IMR-90 (cell line): ENCODE results near the gene CCSER1. TPM values are rescaled to one million over a fixed set of nuclear protein-coding genes. Genes with fewer than 3 reads are reported as not detected.

ENCODE experiments used
- ATAC-seq: fragments of 200-7000 bp; cut with Tn5 transposase; 2 replicates; pipeline ENCODE4 v1.9.1; 2020; ENCODE audit warnings: low read depth, mild to moderate bottlenecking, moderate library complexity
- BruUV-seq: library from RNA; stranded (reverse); fragments of 400-500 nt; replicated peaks from 2 replicates; lab custom pipeline; 2021; lab: Mats Ljungman, UMichigan
- CTCF ChIA-PET: fragments of 300-600 bp; formaldehyde crosslinking; extraction: SDS; loops from one replicate; lab custom pipeline; 2021; ENCODE audit warnings: antibody characterized with exemption; lab: Yijun Ruan, JAX
- POLR2A ChIA-PET: fragments of 300-600 bp; sonication (Branson Sonifier 250); formaldehyde crosslinking; loops from one replicate; lab custom pipeline; 2022; ENCODE audit warnings: antibody characterized with exemption; ENCODE audit not compliant: unreplicated experiment; lab: Charles Lee
- DNase-seq: peaks from one replicate; pipeline ENCODE4 v3.0.0; 2013
- H2AFZ ChIP-seq: replicated peaks from 2 replicates; pipeline ENCODE3; 2013; ENCODE audit warnings: low read length, mild to moderate bottlenecking; ENCODE audit not compliant: poor library complexity
- H2AK5ac ChIP-seq: 2 replicates; pipeline ENCODE4 v1.6.1; 2013; ENCODE audit warnings: low read depth, low read length, inconsistent platforms
- H2AK9ac ChIP-seq: replicated peaks from 2 replicates; pipeline ENCODE3; 2013; ENCODE audit warnings: mild to moderate bottlenecking, low read depth, low read length, moderate library complexity; ENCODE audit not compliant: poor library complexity
- H2BK120ac ChIP-seq: 2 replicates; pipeline ENCODE4 v1.6.1; 2013; ENCODE audit warnings: low read depth, low read length, inconsistent platforms
- H2BK15ac ChIP-seq: 3 replicates; pipeline ENCODE4 v1.6.1; 2013; ENCODE audit warnings: low read depth, low read length, inconsistent platforms
- H2BK20ac ChIP-seq: 2 replicates; pipeline ENCODE4 v1.6.1; 2013; ENCODE audit warnings: low read depth, mild to moderate bottlenecking, inconsistent platforms, low read length, moderate library complexity
- H2BK5ac ChIP-seq: 2 replicates; pipeline ENCODE4 v1.6.1; 2013; ENCODE audit warnings: mild to moderate bottlenecking, low read depth, low read length, inconsistent platforms; ENCODE audit not compliant: poor library complexity, severe bottlenecking
- H3K14ac ChIP-seq: replicated peaks from 2 replicates; pipeline ENCODE4 v1.6.1; 2013; ENCODE audit warnings: low read depth, low read length, inconsistent platforms
- H3K18ac ChIP-seq: 2 replicates; pipeline ENCODE4 v1.6.1; 2013; ENCODE audit warnings: low read depth, low read length, control low read depth
- H3K23ac ChIP-seq: 2 replicates; pipeline ENCODE4 v1.6.1; 2013; ENCODE audit warnings: low read depth, low read length, inconsistent platforms
- H3K27ac ChIP-seq: 2 replicates; pipeline ENCODE4 v1.5.1; 2013; ENCODE audit warnings: mild to moderate bottlenecking, control low read depth, low read length; ENCODE audit not compliant: insufficient read depth
- H3K27me3 ChIP-seq: 2 replicates; pipeline ENCODE4 v1.6.1; 2013; ENCODE audit warnings: low read length; ENCODE audit not compliant: control insufficient read depth, insufficient read depth
- H3K36me3 ChIP-seq: 2 replicates; pipeline ENCODE4 v1.6.1; 2013; ENCODE audit warnings: low read length, mixed read lengths; ENCODE audit not compliant: control insufficient read depth, insufficient read depth
- H3K4ac ChIP-seq: 2 replicates; pipeline ENCODE4 v1.6.1; 2013; ENCODE audit warnings: low read depth, low read length, inconsistent platforms
- H3K4me1 ChIP-seq: 2 replicates; pipeline ENCODE4 v1.6.1; 2013; ENCODE audit warnings: low read length, mixed read lengths; ENCODE audit not compliant: control insufficient read depth, insufficient read depth
- H3K4me2 ChIP-seq: 2 replicates; pipeline ENCODE4 v1.6.1; 2013; ENCODE audit warnings: low read depth, mild to moderate bottlenecking, control low read depth, low read length, moderate library complexity
- H3K4me3 ChIP-seq: 2 replicates; pipeline ENCODE4 v1.5.1; 2013; ENCODE audit warnings: low read depth, mild to moderate bottlenecking, control low read depth, low read length, moderate library complexity; ENCODE audit not compliant: insufficient read depth
- H3K56ac ChIP-seq: 2 replicates; pipeline ENCODE4 v1.6.1; 2013; ENCODE audit warnings: low read length, inconsistent platforms; ENCODE audit not compliant: insufficient read depth; ENCODE audit errors: extremely low read depth
- H3K79me1 ChIP-seq, 2 experiments: 2 replicates each; pipeline ENCODE4 v1.6.1; 2013; ENCODE audit warnings: low read length in 2 of 2, inconsistent platforms in 1 of 2, low read depth in 1 of 2
- H3K9ac ChIP-seq: 2 replicates; pipeline ENCODE4 v1.6.1; 2013; ENCODE audit warnings: low read depth, low read length, control low read depth
- H3K9me1 ChIP-seq: 2 replicates; pipeline ENCODE4 v1.6.1; 2013; ENCODE audit warnings: low read length, inconsistent platforms; ENCODE audit not compliant: insufficient read depth
- H3K9me3 ChIP-seq: 2 replicates; pipeline ENCODE4 v1.6.1; 2013; ENCODE audit warnings: low read length; ENCODE audit not compliant: control insufficient read depth, insufficient read depth
- H4K20me1 ChIP-seq: 2 replicates; pipeline ENCODE4 v1.6.1; 2013; ENCODE audit warnings: low read length, inconsistent platforms; ENCODE audit not compliant: insufficient read depth
- H4K5ac ChIP-seq: 2 replicates; pipeline ENCODE4 v1.6.1; 2013; ENCODE audit warnings: mild to moderate bottlenecking, low read depth, low read length, control low read depth
- H4K8ac ChIP-seq, 2 experiments: 2 replicates each; pipeline ENCODE4 v1.6.1; 2013; ENCODE audit warnings: low read depth in 2 of 2, low read length in 2 of 2, control low read depth in 1 of 2, inconsistent platforms in 1 of 2
- H4K91ac ChIP-seq: 2 replicates; pipeline ENCODE4 v1.6.1; 2013; ENCODE audit warnings: low read depth, low read length, inconsistent platforms; ENCODE audit not compliant: insufficient read depth
- BHLHE40 ChIP-seq: fragments of 150-350 bp; IDR thresholded peaks from 2 replicates; pipeline ENCODE4 v1.6.1; 2016; ENCODE audit warnings: mild to moderate bottlenecking, low read depth, low read length
- CEBPB ChIP-seq: IDR thresholded peaks from 2 replicates; pipeline ENCODE4 v1.6.1; 2012; ENCODE audit warnings: low read depth, low read length, improper control_type of control experiment
- CHD1 ChIP-seq: IDR thresholded peaks from 2 replicates; pipeline ENCODE4 v1.6.1; 2012; ENCODE audit warnings: low read depth, low read length, improper control_type of control experiment
- CTCF ChIP-seq: conservative IDR thresholded peaks from 2 replicates; pipeline ENCODE4 v1.5.1; 2012; ENCODE audit warnings: mild to moderate bottlenecking, low read depth, low read length, improper control_type of control experiment
- ELK1 ChIP-seq: fragments of 150-350 bp; IDR thresholded peaks from 2 replicates; pipeline ENCODE4 v1.6.1; 2016; ENCODE audit warnings: low read depth, mild to moderate bottlenecking, low read length, moderate library complexity, borderline replicate concordance
- MAZ ChIP-seq: IDR thresholded peaks from 2 replicates; pipeline ENCODE4 v1.6.1; 2012; ENCODE audit warnings: low read depth, mild to moderate bottlenecking, low read length, improper control_type of control experiment, moderate library complexity, borderline replicate concordance
- MXI1 ChIP-seq: IDR thresholded peaks from 2 replicates; pipeline ENCODE4 v1.6.1; 2012; ENCODE audit warnings: low read depth, mild to moderate bottlenecking, low read length, moderate library complexity, borderline replicate concordance
- NFE2L2 ChIP-seq: fragments of 150-350 bp; IDR thresholded peaks from 2 replicates; pipeline ENCODE4 v1.6.1; 2016; ENCODE audit warnings: low read depth, mild to moderate bottlenecking, low read length
- POLR2A ChIP-seq: IDR thresholded peaks from 2 replicates; pipeline ENCODE4 v1.6.1; 2012; ENCODE audit warnings: mild to moderate bottlenecking, low read depth, low read length
- RAD21 ChIP-seq: IDR thresholded peaks from 2 replicates; pipeline ENCODE4 v1.6.1; 2012; ENCODE audit warnings: low read length, improper control_type of control experiment
- RCOR1 ChIP-seq: IDR thresholded peaks from 2 replicates; pipeline ENCODE4 v1.6.1; 2012; ENCODE audit warnings: mild to moderate bottlenecking, low read length, improper control_type of control experiment; ENCODE audit not compliant: insufficient replicate concordance
- RFX5 ChIP-seq: IDR thresholded peaks from 2 replicates; pipeline ENCODE4 v1.8.0; 2012; ENCODE audit warnings: low read depth, mild to moderate bottlenecking, low read length, moderate library complexity
- SMC3 ChIP-seq: fragments of 150-350 bp; IDR thresholded peaks from 2 replicates; pipeline ENCODE4 v1.6.1; 2016; ENCODE audit warnings: low read depth, mild to moderate bottlenecking, antibody characterized with exemption, low read length, moderate library complexity
- WGBS, 2 experiments: methylation state at CpG; one replicate each; pipeline versions ENCODE4 v1.1.5 to v1.1.7; 2013; ENCODE audit warnings: missing lambda C conversion rate in 2 of 2; ENCODE audit not compliant: insufficient read length in 1 of 2; ENCODE audit errors: extremely low coverage in 2 of 2; 5-methylcytosine and 5-hydroxymethylcytosine counted together
- dilution Hi-C: fragments of 300-500 bp; cut with HindIII; formaldehyde crosslinking; loops from one replicate; pipeline ENCODE4 v1.14.3; 2018; ENCODE audit warnings: low sequenced_read_pairs; ENCODE audit not compliant: unreplicated experiment
- in situ Hi-C: fragments of 300-500 bp; cut with MboI; formaldehyde crosslinking; loops from 3 replicates; pipeline ENCODE4 v1.14.3; 2019; ENCODE audit warnings: low sequenced_read_pairs, inconsistent platforms, mixed read lengths
- intact Hi-C: fragments of 100-400 bp; cut with micrococcal nuclease; formaldehyde crosslinking; loops from 2 replicates; pipeline ENCODE4 v1.10.0; 2022
- polyA plus RNA-seq, 3 experiments: library from polyadenylated mRNA; depleted of rRNA; stranded (reverse); fragments of >200 nt; gene quantifications; 2 replicates each; pipeline ENCODE4 v1.2.3, GENCODE V29; 2012; ENCODE audit warnings: low replicate concordance in 1 of 3
- total RNA-seq: library from RNA; depleted of rRNA; stranded (reverse); fragments of >200 nt; gene quantifications from 2 replicates; pipeline ENCODE4 v1.2.3, GENCODE V29; 2012
- TF ChIP-seq, protein P1 (sequence below): fragments of 150-350 bp; IDR thresholded peaks from 2 replicates; pipeline ENCODE4 v1.6.1; 2017; ENCODE audit warnings: mild to moderate bottlenecking, antibody characterized with exemption, low read length, low read depth

CCSER1 gene
- total and polyA plus RNA-seq, 2 of the 4 experiments (the other 2 are of a cell fraction), result not detected

GRCh38 chr4:90543419-90544170 is 416.4 kb downstream of the CCSER1 start:
- H3K23ac ChIP-seq, result no peak overlapping the region
- in situ Hi-C loops (no loop called here), dilution Hi-C loops (no loop called here), intact Hi-C loops (no loop called here)
- H3K4me2 ChIP-seq, result no peak overlapping the region
- H4K5ac ChIP-seq, result no peak overlapping the region
- H3K9me3 ChIP-seq, result no peaks in the 10 kb centered on the region
- no peak overlapping the region for H3K18ac ChIP-seq
- ATAC-seq (no peak), DNase-seq (no peak)
- no peak overlapping the region for H3K56ac ChIP-seq
- H2BK15ac ChIP-seq, result no peak overlapping the region
- no peak overlapping the region for H2BK120ac ChIP-seq
- no peak overlapping the region for H2AFZ ChIP-seq
- H3K27me3 ChIP-seq, result no peaks in the 10 kb centered on the region
- BruUV-seq, result no TSS peak
- no peak overlapping the region for H4K8ac ChIP-seq
- ChIA-PET CTCF (interaction anchor here (0.5 kb wide), 1 partner anchor 143 kb away, joined by 4 read pairs; no protein-coding TSS in a partner anchor), POLR2A (no interaction called here)
- H3K9ac ChIP-seq, result no peak overlapping the region
- no peak overlapping the region for H3K4me3 ChIP-seq
- WGBS, 2 experiments, result no CpG with 5 or more reads among the region's 5 CpGs
- H4K91ac ChIP-seq, result no peak overlapping the region
- H3K4ac ChIP-seq, result no peak overlapping the region
- H2BK5ac ChIP-seq, result no peak overlapping the region
- no peak overlapping the region for H3K27ac ChIP-seq
- H3K4me1 ChIP-seq, result no peaks in the 10 kb centered on the region
- H3K36me3 ChIP-seq, result no peaks in the 10 kb centered on the region
- H3K79me1 ChIP-seq, result no peaks in the 10 kb centered on the region
- H3K14ac ChIP-seq, result no peak overlapping the region
- no peaks in the 10 kb centered on the region for H4K20me1 ChIP-seq
- no peak overlapping the region for H2AK9ac ChIP-seq
- H2BK20ac ChIP-seq, result no peak overlapping the region
- TF ChIP-seq NFE2L2 (no peak), CTCF (no peak), ELK1 (no peak), MXI1 (no peak), POLR2A (no peak), CHD1 (no peak), BHLHE40 (no peak), CEBPB (no peak), RAD21 (no peak), MAZ (no peak), RFX5 (no peak), SMC3 (no peak), RCOR1 (no peak)
- TF ChIP-seq, protein P1, sequence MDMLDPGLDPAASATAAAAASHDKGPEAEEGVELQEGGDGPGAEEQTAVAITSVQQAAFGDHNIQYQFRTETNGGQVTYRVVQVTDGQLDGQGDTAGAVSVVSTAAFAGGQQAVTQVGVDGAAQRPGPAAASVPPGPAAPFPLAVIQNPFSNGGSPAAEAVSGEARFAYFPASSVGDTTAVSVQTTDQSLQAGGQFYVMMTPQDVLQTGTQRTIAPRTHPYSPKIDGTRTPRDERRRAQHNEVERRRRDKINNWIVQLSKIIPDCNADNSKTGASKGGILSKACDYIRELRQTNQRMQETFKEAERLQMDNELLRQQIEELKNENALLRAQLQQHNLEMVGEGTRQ, result no peak
- no peaks in the 10 kb centered on the region for H3K9me1 ChIP-seq
- no peak overlapping the region for H2AK5ac ChIP-seq
